ENCODE results near the gene PDE4C.
A peak's percentile ranks its signal among the peaks of the same experiment; 100 is the strongest.

Gene PDE4C

DNA sequence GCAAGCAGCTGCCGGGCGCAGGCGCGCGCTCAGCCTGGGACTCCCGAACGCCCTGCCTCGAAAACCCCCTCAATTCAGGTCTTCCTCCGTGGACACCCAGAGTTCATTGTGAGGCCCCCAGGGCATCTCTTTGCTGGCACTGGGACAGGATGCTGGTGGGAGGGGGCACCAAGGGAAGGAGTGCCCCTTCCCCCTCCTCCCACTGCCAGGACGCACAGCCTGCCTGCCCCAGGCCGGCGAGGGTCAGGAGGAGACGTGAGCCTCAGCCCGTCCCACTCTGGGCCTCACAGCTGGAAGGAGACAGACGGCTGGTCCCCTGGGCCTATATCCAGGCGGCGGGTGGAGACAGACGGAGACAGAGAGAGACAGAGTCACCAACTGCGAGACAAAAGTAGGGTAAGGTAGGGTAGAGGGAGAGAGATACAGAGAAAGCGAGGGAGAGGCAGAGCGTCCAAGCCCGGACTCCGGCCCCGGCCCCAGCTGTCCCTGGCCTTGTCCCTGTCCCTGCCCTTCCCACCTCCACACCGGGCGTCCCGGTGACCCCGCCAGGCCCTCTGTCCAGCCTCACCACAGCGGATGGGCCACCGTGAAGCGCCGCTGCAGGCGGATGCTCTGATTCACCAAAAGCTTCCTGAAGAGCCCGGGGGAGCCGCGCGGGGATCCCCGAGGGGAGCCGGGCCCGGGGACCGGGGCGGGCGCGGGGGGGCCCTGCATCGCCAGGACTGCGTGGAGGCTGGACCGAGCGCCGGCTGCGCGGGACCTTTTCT, at the start of gene PDE4C:
Gene PDE4C (minus strand): TSS at position 737 of the 767 bp plus-strand sequence. CDS start 23 bp downstream, at position 714.
- no peak for DNase-seq (ENCODE audit: low read depth)

DNA sequence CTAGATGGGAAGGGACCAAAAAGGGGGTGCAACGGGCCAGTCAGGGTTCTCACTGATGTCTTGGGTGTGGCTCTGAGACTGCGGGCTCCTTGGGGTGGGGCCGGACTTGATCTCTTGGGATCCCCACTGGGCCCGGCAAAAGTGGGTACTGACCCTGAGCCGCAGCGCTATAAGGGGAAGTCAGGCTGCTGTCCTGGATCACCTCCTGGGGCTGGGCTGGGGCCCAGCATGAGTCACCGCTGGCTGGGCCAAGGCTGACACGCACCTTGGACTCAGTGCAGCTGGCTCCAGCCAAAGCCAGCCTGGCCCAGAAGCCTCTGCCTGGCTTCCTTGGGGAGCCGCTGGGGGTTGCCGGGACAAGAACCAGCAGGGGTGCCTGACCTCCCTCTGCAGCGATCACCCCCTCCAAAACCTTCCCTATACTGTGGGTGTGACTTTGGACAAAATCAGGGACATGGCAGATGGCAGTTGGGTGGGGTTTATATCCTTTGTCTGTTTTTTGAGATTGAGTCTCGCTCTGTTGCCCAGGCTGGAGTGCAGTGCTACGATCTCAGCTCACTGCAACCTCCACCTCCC, 48.6 kb upstream of the PDE4C start:
- peak; percentile 83 for DNase-seq (ENCODE audit: low read depth)

DNA sequence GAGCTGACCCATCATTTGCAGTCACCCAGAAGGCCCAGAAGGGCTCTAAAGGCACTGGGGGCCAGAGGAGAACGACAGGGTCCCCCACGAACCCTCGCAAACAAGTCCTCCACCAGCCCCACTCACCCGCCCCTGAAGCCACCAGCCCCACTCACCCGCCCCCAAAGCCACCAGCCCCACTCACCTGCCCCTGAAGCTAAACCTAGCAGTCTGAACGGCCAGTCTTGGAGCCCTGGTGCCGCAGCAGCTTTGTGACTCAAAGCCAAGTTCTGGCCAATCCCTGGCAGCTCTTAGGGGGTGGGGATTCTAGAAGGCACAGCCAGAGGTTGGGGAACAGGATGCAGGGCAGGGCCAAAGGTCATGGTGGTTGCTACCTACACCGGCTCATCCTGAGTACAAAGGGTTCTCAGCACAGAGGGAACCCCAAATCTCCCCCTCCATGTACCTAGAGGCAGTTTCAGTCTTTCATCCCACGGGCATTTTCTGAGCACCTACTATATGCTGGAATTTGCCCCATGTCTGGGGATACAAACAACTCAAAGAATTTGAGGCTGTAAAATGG, 48.1 kb upstream of the PDE4C start, which contains the start of gene IQCN:
Gene IQCN (minus strand): TSS at position 234 of the 562 bp plus-strand sequence. CDS start 4,974 bp downstream, outside the sequence.
- DNase-seq (ENCODE audit: low read depth), result no peak

DNA sequence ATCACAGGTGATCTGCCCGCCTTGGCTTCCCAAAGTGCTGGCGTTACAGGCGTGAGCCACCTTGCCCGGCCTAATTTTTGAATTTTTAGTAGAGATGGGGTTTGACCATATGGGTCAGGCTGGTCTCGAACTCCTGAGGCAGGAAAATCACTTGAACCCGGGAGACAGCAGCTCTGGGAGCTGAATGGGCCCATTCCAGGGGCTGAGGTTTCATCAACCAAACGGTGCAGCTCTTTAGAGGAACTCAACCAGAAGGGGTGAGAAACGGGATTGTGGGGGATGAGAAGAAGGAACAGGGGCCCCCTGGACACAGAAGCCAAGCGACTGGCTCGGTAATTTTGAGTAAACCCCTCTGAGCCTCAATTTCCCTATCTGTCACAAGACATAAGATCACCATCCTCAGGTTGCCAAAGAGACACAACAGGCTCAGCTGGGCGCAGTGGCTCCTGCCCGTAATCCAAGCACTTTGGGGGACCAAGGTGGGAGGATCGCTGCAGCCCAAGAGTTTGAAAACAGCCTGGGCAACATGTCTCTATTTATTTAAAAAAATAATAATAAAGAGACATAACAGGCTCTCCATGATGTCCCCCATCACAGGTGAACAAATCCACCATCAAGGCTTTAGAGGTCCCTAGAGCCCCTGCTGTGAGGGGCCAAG, 47.5 kb upstream of the PDE4C start:
- no peak for DNase-seq (ENCODE audit: low read depth)

GRCh38 chr19:18271433-18271841, 45.2 kb upstream of the PDE4C start:
- no peak for DNase-seq (ENCODE audit: low read depth)

DNA sequence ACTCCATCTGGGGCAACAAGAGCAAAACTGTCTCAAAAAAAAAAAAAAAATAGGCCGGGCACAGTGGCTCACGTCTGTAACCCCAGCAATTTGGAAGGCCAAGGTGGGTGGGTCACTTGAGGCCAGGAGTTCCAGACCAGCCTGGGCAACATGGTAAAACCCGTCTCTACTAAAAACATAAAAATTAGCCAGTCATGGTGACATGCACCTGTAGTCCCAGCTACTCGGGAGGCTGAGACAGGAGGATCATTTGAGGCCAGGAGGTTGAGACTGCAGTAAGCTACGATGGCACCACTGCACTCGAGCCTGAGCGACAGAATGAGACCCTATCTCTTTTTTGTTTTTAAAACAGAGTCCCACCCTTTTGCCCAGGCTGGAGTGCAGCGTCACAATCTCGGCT, 44.1 kb upstream of the PDE4C start:
- no peak for DNase-seq (ENCODE audit: low read depth)

DNA sequence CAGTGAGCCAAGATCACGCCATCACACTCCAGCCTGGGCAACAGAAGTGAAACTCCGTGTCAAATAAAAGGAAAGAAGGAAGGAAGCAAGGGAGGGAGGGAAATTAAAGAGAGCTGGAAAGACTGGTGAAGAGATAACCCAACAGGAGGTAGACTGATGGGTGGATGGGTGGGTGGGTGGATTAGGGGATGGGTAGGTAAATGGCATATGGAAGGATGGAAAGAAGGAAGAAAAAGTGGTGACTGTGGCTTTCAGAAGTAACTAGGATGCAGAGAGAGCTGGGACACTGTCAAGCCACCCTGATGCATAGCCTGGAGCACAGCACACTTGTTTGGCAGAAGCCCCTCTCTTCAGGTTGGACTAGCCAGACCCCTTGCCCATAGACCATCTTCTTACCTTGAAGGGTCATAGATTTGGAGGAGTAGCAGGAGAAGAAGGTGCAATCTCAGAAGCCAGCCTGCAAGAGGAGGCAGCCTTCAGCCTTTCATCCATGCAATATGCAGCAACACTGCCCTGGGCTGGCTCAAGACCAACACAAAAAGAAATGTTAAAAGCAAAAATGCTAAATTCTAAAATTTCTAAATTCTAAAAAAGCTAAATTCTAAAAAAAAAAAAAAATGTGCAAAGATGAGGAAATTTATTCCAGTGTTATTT, 43.0 kb upstream of the PDE4C start:
- no peak for DNase-seq (ENCODE audit: low read depth)

DNA sequence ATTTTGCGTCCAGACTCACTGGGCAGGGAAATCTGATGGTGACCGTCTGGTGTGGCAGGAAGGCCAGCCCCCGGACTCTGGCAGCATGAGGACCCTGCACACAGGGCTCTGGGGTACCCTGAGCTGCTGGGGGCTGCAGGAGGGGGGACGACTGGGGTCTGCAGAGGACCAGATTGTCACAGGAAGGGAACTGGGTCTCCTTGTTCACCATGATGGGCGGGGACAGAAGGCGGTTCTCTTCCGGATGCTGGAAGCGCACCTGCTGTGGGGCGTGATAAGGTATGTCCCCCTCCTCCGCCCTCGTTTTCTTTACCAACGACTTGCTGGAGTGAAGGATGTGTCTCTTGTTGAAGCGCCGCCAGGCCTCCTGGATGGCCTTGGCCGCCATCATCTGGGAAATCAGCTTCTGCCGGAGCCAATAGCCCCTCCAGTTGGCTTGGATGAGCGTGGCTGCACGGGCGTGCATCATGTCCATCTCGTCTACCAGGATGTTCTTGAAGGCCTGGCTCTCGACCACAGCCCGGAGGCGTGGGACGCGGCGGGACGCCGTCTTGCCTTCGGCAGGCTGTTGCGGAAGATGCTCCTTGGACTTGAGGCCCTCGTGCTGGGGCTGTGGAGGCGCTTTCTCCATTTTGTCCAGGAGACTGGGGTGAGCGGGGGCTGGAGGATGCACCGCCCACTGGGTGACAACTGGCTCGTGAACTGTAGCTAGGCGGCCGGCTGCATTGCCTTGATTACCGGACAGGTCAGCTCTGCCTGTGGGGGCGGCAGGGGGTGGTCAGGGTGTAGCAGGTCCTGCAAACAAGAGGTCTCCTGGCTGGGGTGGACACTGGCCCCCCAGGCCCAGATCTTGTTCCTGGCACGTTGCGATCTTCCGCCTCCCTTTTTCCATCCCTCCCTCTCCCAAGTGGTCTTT, 40.8 kb upstream of the PDE4C start:
- DNase-seq (ENCODE audit: low read depth), result no peak

GRCh38 chr19:18265582-18265981, 39.3 kb upstream of the PDE4C start:
- no peak for DNase-seq (ENCODE audit: low read depth)

- no peak for DNase-seq (ENCODE audit: low read depth)
Measured at GRCh38 chr19:18264971-18265540, 38.8 kb upstream of the PDE4C start.

- no peak for DNase-seq (ENCODE audit: low read depth)
Measured at GRCh38 chr19:18264137-18264854, 38.1 kb upstream of the PDE4C start.

DNA sequence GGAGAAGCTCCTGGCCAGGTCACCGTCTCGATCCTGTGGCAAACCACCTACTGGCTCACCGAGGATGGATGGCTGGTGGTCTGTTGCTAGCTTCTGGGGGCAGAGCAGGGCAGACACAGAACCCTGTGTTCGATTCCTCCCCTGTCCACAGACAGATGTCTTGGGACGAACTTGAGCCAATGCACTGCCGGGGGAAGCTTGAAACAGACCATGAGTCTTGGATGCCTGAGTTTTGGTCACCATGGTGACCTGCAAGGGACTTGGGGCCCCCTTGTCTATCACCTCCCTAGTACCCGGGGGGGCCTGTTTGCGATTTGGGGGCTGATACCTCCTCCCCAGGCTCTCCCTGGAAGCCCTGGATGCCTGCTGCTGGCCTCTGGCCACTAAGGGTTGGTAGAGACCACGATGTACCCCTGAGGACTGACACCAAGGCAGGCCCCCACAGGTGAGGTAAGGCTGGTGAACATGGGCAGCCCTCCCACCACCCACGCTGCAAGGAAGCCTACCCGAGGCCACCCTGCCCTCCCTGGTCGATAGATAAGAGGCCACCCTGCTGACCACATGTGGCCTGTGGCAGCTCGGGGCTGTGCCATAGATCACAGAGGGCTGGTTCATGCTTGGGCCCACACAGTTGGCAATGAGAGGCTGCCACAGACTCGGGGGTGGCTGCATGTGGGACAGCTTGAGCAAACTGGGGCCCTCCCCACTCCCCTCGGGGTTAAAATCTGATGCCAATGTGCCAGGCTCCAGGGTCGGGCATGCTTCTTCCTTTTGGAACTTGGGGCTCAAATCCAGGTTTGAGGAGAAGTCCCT, 37.3 kb upstream of the PDE4C start:
- DNase-seq (ENCODE audit: low read depth), result no peak

GRCh38 chr19:18262917-18263316, 36.7 kb upstream of the PDE4C start:
- no peak for DNase-seq (ENCODE audit: low read depth)

DNA sequence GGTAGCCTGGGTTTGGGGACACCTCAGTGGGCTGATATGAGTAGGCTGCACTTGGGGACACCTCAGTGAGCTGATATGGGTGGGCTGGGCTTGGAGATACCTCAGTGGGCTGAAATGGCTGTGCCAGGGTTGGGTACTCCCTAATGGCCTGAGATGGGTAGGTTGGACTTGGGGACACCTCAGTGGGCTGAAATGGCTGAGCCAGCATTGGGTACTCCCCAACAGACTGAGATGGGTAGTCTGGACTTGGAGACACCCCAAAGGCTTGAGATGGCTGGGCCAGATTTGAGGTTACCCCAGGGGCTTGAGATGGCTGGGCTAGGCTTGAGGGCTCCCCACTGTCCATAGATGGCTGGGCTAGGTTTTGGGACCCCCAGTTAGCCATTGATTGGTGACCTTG, 35.9 kb upstream of the PDE4C start:
- DNase-seq (ENCODE audit: low read depth), result no peak

GRCh38 chr19:18261474-18261873, 35.2 kb upstream of the PDE4C start:
- no peak for DNase-seq (ENCODE audit: low read depth)

- no peak for DNase-seq (ENCODE audit: low read depth)
Measured at GRCh38 chr19:18259893-18260292, 33.7 kb upstream of the PDE4C start.

- no peak for DNase-seq (ENCODE audit: low read depth)
Measured at GRCh38 chr19:18257503-18258470, 31.5 kb upstream of the PDE4C start.
